ENCODE results near the gene ATP4B. TPM values are rescaled to one million over a fixed set of nuclear protein-coding genes. Genes with fewer than 3 reads are reported as not detected.

ATP4B gene
- total and polyA plus RNA-seq, 2 of the 8 experiments (the other 6 are each of a cell fraction or from before 2014, with no cell fraction given), result 0.05 TPM; not detected in 1

- 84% methylated on average over 6 of the region's 14 CpGs; no CpG with 5 or more reads in 1 of the 2 experiments for WGBS, 2 experiments (ENCODE audit: extremely low coverage in 1 of 2, insufficient coverage in 1 of 2, insufficient read length in 1 of 2, insufficient replicate concordance in 2 of 2, low coverage in 1 of 2, low lambda C conversion rate in 2 of 2, missing lambda C conversion rate in 1 of 2)
- Histone ChIP-seq H2BK20ac (ENCODE audit: low read length) (no peak overlapping the region), H3K56ac (replicated peaks; ENCODE audit: insufficient read length, low read depth, low read length) (no peak overlapping the region), H3K23me2 (ENCODE audit: low read depth, low read length) (no peaks in the 10 kb centered on the region), H4K5ac (ENCODE audit: insufficient read length, low read depth, low read length) (no peak overlapping the region), H3K36me3 (ENCODE audit: control insufficient read depth in 2 of 4, insufficient read depth in 4 of 4, low read length in 3 of 4) (no peaks in the 10 kb centered on the region), H3K9ac (replicated peaks in 1 of 4; ENCODE audit: extremely low read depth in 1 of 4, low read depth in 3 of 4, low read length in 3 of 4) (no peak overlapping the region), H3K4me3 (ENCODE audit: extremely low read depth in 1 of 4, insufficient read depth in 2 of 4, low read depth in 3 of 4, low read length in 4 of 4) (no peak overlapping the region), H3K23ac (ENCODE audit: insufficient read length) (no peak overlapping the region), H4K20me1 (replicated peaks in 1 of 2; ENCODE audit: control insufficient read depth in 1 of 2, insufficient read depth in 2 of 2, low read length in 2 of 2) (no peaks in the 10 kb centered on the region), H3K27me3 (replicated peaks in 1 of 4; ENCODE audit: control insufficient read depth in 3 of 4, extremely low read depth in 1 of 4, insufficient read depth in 3 of 4, low read length in 3 of 4) (no peaks in the 10 kb centered on the region), H3K27ac (ENCODE audit: low read depth, low read length) (no peak overlapping the region), H2BK5ac (ENCODE audit: low read depth, low read length) (no peak overlapping the region), H3K4ac (replicated peaks; ENCODE audit: insufficient read length, low read depth, low read length) (no peak overlapping the region), H2BK120ac (replicated peaks; ENCODE audit: low read depth, low read length) (no peak overlapping the region), H3K79me1 (ENCODE audit: low read depth, low read length) (no peaks in the 10 kb centered on the region), H4K91ac (replicated peaks; ENCODE audit: insufficient read length, low read length) (no peak overlapping the region), H2BK12ac (ENCODE audit: low read depth, low read length) (no peak overlapping the region), H3K9me3 (ENCODE audit: insufficient read depth in 2 of 2, low read depth in 1 of 2, low read length in 1 of 2) (no peaks in the 10 kb centered on the region), H3K79me2 (ENCODE audit: control insufficient read depth in 1 of 2, insufficient read depth in 2 of 2, low read length in 2 of 2) (no peaks in the 10 kb centered on the region), H2AFZ (ENCODE audit: low read length) (no peak overlapping the region), H3K4me1 (replicated peaks in 1 of 4; ENCODE audit: control insufficient read depth in 3 of 4, insufficient read depth in 4 of 4, low read length in 3 of 4) (no peaks in the 10 kb centered on the region), H3K14ac (ENCODE audit: insufficient read length) (no peak overlapping the region), H3K4me2 (ENCODE audit: insufficient read depth in 1 of 2, low read depth in 2 of 2, low read length in 2 of 2) (no peak overlapping the region), H2BK15ac (ENCODE audit: low read length) (no peak overlapping the region), H4K8ac (ENCODE audit: extremely low read depth, insufficient read depth, low read length) (no peak overlapping the region), H3K18ac (ENCODE audit: extremely low read depth, low read length) (no peak overlapping the region), H2AK5ac (ENCODE audit: low read depth, low read length) (no peak overlapping the region)
- CTCF ChIA-PET (ENCODE audit: partially characterized antibody), result no interaction called here
- DNase-seq (ENCODE audit: low read depth in 1 of 2, low spot score in 2 of 2), result no peak
- POLR2A ChIA-PET (ENCODE audit: partially characterized antibody), result no interaction called here
- FAIRE-seq, result no peak
- TF ChIP-seq PHF8 (conservative IDR thresholded peaks at IDR 0.05; ENCODE audit: low read depth, low read length) (no peak), SIRT6 (IDR thresholded peaks at IDR 0.05; ENCODE audit: low read length) (no peak), POU5F1 (IDR thresholded peaks at IDR 0.05; ENCODE audit: low read depth, low read length) (no peak), POLR2AphosphoS5 (IDR thresholded peaks at IDR 0.05; ENCODE audit: low read depth, low read length) (no peak), TBP (IDR thresholded peaks at IDR 0.05; ENCODE audit: low read depth, low read length) (no peak), GABPA (IDR thresholded peaks at IDR 0.05; ENCODE audit: borderline replicate concordance, insufficient read depth, low read length) (no peak)
These were observed 838 bp upstream of the ATP4B start for GRCh38 chr13:113658836-113659235.

Data from H1 (cell line).